ENCODE results near the gene ZNF275. TPM values are rescaled to one million over a fixed set of nuclear protein-coding genes. Genes with fewer than 3 reads are reported as not detected.

The ZNF275 gene
- total and polyA plus RNA-seq, 4 donors, result 2.7 to 11.5 (median 6.7) TPM

GRCh38 chrX:153312041-153312440 is 21.9 kb upstream of the ZNF275 start:
- Histone ChIP-seq H3K9ac (ENCODE audit: insufficient read depth in 1 of 2, low read length in 2 of 2) (no peak overlapping the region), H3K27ac (ENCODE audit: low read depth in 1 of 2, low read length in 1 of 2) (no peak overlapping the region), H3K36me3 (ENCODE audit: control insufficient read depth in 4 of 4, insufficient read depth in 4 of 4, low read length in 4 of 4) (no peaks in the 10 kb centered on the region), H3K27me3 (ENCODE audit: control insufficient read depth in 3 of 3, insufficient read depth in 3 of 3, low read length in 2 of 3) (no peaks in the 10 kb centered on the region), H3K4me3 (no peak overlapping the region), H3K9me3 (ENCODE audit: control insufficient read depth in 4 of 4, insufficient read depth in 3 of 4, low read length in 3 of 4) (peaks cover 0 to 2% (median 0%) of the 10 kb centered on the region in 4 donors), H3K4me1 (ENCODE audit: control insufficient read depth in 5 of 5, insufficient read depth in 5 of 5, low read length in 5 of 5) (no peaks in the 10 kb centered on the region)
- ATAC-seq (ENCODE audit: insufficient read depth, low FRiP score), result no peak
- no peak for DNase-seq
- no peak for TF ChIP-seq CTCF (IDR thresholded peaks at IDR 0.05; ENCODE audit: control extremely low read depth, extremely low read depth)
- 77 to 81% methylated on average over 3 to 5 of the region's 5 CpGs for WGBS, 2 donors

GRCh38 chrX:153312842-153313241 is 21.1 kb upstream of the ZNF275 start:
- H3K4me3 ChIP-seq, result no peak overlapping the region
- no peak for ATAC-seq (ENCODE audit: insufficient read depth, low FRiP score)
- H3K9ac ChIP-seq (ENCODE audit: insufficient read depth in 1 of 2, low read length in 2 of 2), result no peak overlapping the region
- H3K36me3 ChIP-seq (ENCODE audit: control insufficient read depth in 4 of 4, insufficient read depth in 4 of 4, low read length in 4 of 4), result no peaks in the 10 kb centered on the region
- H3K27me3 ChIP-seq (ENCODE audit: control insufficient read depth in 3 of 3, insufficient read depth in 3 of 3, low read length in 2 of 3), result no peaks in the 10 kb centered on the region
- 71% methylated on average over 1 of the region's 1 CpG; no CpG with 5 or more reads in 1 of the 2 donors for WGBS, 2 donors
- no peak for DNase-seq
- H3K27ac ChIP-seq (ENCODE audit: low read depth in 1 of 2, low read length in 1 of 2), result no peak overlapping the region
- no peaks in the 10 kb centered on the region for H3K4me1 ChIP-seq (ENCODE audit: control insufficient read depth in 5 of 5, insufficient read depth in 5 of 5, low read length in 5 of 5)
- H3K9me3 ChIP-seq (ENCODE audit: control insufficient read depth in 4 of 4, insufficient read depth in 3 of 4, low read length in 3 of 4), result peaks cover 0 to 4% (median 0%) of the 10 kb centered on the region in 4 donors
- TF ChIP-seq CTCF (IDR thresholded peaks at IDR 0.05; ENCODE audit: control extremely low read depth, extremely low read depth), result no peak

- WGBS, 2 donors, result 82 to 91% methylated on average over 6 to 8 of the region's 8 CpGs
- H3K27ac ChIP-seq (ENCODE audit: low read depth in 1 of 2, low read length in 1 of 2), result no peak overlapping the region
- peaks cover 0 to 6% (median 0%) of the 10 kb centered on the region in 4 donors for H3K9me3 ChIP-seq (ENCODE audit: control insufficient read depth in 4 of 4, insufficient read depth in 3 of 4, low read length in 3 of 4)
- no peak overlapping the region for H3K4me3 ChIP-seq
- no peaks in the 10 kb centered on the region for H3K4me1 ChIP-seq (ENCODE audit: control insufficient read depth in 5 of 5, insufficient read depth in 5 of 5, low read length in 5 of 5)
- H3K27me3 ChIP-seq (ENCODE audit: control insufficient read depth in 3 of 3, insufficient read depth in 3 of 3, low read length in 2 of 3), result peaks cover 0 to 11% (median 2%) of the 10 kb centered on the region in 3 donors
- ATAC-seq (ENCODE audit: insufficient read depth, low FRiP score) (no peak), DNase-seq (no peak)
- TF ChIP-seq CTCF (IDR thresholded peaks at IDR 0.05; ENCODE audit: control extremely low read depth, extremely low read depth), result no peak
- H3K36me3 ChIP-seq (ENCODE audit: control insufficient read depth in 4 of 4, insufficient read depth in 4 of 4, low read length in 4 of 4), result no peaks in the 10 kb centered on the region
- H3K9ac ChIP-seq (ENCODE audit: insufficient read depth in 1 of 2, low read length in 2 of 2), result no peak overlapping the region
These were observed 16.6 kb upstream of the ZNF275 start for GRCh38 chrX:153317306-153317705.

All from lung (tissue), 12 donors.